Measurements from ENCODE around the gene NFKB1.

The NFKB1 gene

DNA sequence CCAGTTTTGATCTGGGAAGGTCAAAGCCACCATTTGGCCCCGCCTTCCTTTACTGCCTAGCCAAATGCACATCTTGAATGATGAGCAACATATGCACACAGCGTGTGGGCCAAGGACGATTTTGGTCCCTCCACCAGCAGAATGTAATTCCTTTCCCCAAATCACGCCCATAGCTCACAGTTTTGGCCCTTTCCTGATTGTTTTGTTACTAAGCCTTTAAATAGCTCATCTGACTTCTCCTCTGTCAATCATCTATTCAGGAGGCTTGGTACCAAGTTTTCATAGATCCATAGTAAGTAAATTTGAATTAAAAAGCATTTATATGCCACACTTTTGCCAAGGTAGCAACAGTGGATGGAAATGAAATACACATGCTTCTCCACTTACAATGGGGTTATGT lies 123.3 kb downstream of the NFKB1 start:
- DNase-seq (ENCODE audit: insufficient read length, low spot score) = no peak
- no peak for FAIRE-seq
- TF ChIP-seq, protein P1, sequence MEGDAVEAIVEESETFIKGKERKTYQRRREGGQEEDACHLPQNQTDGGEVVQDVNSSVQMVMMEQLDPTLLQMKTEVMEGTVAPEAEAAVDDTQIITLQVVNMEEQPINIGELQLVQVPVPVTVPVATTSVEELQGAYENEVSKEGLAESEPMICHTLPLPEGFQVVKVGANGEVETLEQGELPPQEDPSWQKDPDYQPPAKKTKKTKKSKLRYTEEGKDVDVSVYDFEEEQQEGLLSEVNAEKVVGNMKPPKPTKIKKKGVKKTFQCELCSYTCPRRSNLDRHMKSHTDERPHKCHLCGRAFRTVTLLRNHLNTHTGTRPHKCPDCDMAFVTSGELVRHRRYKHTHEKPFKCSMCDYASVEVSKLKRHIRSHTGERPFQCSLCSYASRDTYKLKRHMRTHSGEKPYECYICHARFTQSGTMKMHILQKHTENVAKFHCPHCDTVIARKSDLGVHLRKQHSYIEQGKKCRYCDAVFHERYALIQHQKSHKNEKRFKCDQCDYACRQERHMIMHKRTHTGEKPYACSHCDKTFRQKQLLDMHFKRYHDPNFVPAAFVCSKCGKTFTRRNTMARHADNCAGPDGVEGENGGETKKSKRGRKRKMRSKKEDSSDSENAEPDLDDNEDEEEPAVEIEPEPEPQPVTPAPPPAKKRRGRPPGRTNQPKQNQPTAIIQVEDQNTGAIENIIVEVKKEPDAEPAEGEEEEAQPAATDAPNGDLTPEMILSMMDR (IDR thresholded peaks at IDR 0.05; ENCODE audit: insufficient read depth, missing control alignments) = no peak

DNA sequence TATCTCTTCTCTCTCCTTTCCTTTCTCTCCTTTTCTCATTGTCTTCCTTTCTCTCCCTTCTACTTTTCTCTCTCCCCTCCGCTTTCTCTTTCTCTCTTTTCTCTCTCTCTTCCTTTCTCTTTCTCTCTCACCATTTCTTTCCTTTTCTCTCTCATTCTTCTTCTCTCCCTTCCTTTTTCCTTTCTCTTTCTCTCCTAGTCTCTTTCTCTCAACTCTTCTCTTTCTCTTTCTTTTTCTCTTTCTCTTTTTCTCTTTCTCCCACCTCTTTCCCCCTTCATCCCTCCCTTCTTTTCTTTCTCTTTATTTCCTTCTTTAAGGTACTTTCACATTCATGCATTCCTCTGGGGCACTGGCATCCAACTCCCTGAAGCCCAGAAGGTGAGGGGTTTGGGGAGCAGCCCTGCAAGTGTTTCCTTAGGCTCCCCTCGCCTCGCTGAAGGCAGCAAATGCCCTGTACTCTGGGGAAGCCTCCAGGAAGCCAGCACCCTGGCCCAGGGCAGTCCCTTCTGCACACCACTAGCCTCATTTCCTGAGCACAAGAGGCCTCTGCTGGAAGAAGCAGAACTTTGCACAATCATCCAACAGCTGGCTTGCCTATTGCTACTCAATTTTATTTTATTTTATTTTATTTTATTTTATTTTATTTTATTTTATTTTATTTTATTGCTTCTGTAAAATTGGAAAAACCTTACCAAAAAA lies 124.2 kb downstream of the NFKB1 start:
- TF ChIP-seq, protein P1 (IDR thresholded peaks at IDR 0.05; ENCODE audit: insufficient read depth, missing control alignments) = peak; percentile 55
- no peak for FAIRE-seq
- no peak for DNase-seq (ENCODE audit: insufficient read length, low spot score)

DNA sequence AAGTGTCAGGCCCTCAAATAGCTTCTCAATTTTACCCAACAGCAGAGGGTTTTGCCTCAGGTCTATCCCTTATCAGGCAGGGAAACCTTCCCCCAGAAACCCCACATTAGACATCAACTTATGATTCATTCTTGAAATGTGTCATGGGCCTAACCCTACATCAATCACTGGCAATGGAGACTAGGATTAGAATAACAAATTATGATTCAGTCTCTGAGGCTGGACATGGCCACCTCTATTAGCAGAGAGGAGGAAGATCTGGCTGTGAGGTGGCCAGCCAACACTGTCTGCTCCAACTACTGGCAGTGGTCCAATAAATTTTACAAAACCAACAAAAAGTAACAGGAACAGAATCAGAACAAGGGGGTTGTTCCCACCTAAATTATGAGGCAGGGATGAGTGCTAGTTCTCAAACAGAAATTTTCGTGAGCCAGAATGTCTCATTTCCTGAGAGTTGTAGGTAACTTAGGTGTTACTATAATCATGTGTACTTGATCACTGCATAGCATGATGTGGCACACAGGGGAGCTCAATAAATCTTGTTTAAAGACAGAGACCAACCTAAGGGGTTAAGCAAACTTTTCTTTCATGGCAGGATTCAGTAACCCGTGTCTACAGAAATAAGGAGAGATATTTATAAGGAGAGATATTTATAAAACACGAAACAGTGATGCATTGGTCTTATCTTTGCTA lies 126.8 kb downstream of the NFKB1 start:
- DNase-seq (ENCODE audit: insufficient read length, low spot score) = no peak

DNA sequence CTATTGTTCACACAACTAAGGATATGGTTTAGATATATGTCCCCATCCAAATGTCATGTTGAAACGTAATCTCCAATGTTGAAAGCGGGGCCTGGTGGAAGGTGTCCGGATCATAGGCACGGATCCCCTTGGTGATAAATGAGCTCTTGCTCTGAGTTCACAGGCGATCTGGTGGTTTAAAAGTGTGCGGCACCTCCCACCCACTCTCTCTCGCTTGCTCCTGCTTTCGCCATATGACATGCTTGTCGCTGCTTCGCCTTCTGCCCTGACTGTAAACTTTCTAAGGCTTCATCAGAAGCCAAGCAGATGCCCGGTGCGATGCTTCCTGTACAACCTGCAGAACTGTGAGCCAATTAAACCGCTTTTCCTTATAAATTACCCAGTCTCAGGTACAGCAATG lies 128.5 kb downstream of the NFKB1 start:
- FAIRE-seq (no peak), DNase-seq (ENCODE audit: insufficient read length, low spot score) (no peak)
- TF ChIP-seq, protein P1 (IDR thresholded peaks at IDR 0.05; ENCODE audit: insufficient read depth, missing control alignments) = no peak

More for the DNA sequence above, 126.8 kb downstream of the NFKB1 start:
- TF ChIP-seq, protein P1 (IDR thresholded peaks at IDR 0.05; ENCODE audit: insufficient read depth, missing control alignments) = no peak
- FAIRE-seq = no peak

DNA sequence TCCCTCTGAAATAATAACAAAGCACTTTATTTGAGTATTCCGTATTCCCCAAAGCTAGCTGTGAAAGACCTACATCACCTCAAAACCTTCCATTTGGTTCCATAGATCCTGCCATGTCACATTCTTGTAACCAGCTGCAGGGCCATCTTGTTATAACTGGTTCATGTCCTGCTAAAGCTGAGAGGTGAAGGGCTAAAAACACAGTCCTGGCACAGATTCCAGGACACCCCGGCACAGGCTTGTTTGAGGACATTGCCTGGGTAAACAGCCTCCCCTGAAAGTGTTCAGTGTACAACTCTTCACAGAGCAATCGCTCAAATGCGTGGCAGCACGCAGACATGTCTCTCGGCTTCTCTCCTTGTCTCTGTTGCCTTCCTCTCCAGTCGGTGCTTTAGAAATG lies 130.5 kb downstream of the NFKB1 start:
- DNase-seq (ENCODE audit: insufficient read length, low spot score) = no peak
- TF ChIP-seq, protein P1 (IDR thresholded peaks at IDR 0.05; ENCODE audit: insufficient read depth, missing control alignments) = no peak
- FAIRE-seq = no peak

DNA sequence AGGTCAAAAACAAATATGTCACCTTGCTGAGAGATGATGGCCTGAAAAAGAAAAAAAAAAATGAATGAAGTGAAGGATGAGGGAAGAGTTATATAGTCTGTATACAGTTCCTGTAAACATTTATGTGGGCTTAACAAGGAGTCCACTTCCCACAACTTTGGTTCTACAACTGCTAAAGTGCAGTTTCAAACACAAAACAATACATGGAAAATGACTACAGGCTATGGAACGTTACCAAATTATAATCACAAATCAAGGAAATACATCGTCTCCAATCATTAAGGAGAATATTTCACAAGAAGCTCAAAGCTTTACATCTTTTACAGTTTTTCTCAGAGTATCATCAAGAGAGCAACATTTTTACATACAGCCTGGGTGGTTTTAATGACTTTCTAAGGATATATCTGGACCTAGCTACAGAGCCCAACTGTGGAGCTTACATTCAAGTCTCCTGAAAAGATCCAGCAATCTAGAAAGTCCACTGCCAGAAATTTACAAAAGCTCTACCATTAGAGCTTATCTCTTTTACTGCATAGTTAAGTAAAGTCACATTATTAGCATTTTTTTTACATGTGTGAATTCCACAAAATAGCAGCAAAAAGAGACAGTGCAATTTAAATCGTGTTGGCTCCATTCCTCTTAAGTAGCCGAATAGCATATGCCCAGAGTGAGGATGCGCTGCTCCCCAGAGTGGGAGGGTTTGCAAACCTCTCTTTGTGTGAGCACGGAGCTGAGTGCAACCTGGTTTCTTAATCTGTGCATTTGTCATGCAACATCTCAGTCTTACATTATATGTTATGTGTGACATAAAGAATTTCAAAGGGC lies 131.3 kb downstream of the NFKB1 start:
- FAIRE-seq (no peak), DNase-seq (ENCODE audit: insufficient read length, low spot score) (no peak)
- TF ChIP-seq, protein P1 (IDR thresholded peaks at IDR 0.05; ENCODE audit: insufficient read depth, missing control alignments) = no peak

Measured in D721Med (cell line).